SJCRH30 (cell line): ENCODE data around the gene GRIN3B. TPM values are rescaled to one million over a fixed set of nuclear protein-coding genes. Genes with fewer than 3 reads are reported as not detected.

Source experiments
- DNase-seq, 2 experiments: peaks; one replicate each; pipeline ENCODE4 v3.0.0-alpha.2; 2015 to 2020
- H3K27ac ChIP-seq: fragments of 250-450 bp; sonication (Bioruptor Pico); 2 replicates; pipeline ENCODE4 v1.5.1; 2020; ENCODE audit warnings: mild to moderate bottlenecking, moderate library complexity
- H3K27me3 ChIP-seq: fragments of 250-450 bp; sonication (Bioruptor Pico); 2 replicates; pipeline ENCODE4 v1.5.1; 2020; ENCODE audit warnings: mild to moderate bottlenecking, moderate library complexity
- H3K36me3 ChIP-seq: fragments of 250-450 bp; sonication (Bioruptor Pico); 2 replicates; pipeline ENCODE4 v1.5.1; 2020; ENCODE audit warnings: mild to moderate bottlenecking, moderate library complexity
- H3K4me1 ChIP-seq: fragments of 250-450 bp; sonication (Bioruptor Pico); 2 replicates; pipeline ENCODE4 v1.5.1; 2020; ENCODE audit warnings: mild to moderate bottlenecking, moderate library complexity
- H3K4me3 ChIP-seq: fragments of 250-450 bp; sonication (Bioruptor Pico); 2 replicates; pipeline ENCODE4 v1.5.1; 2020; ENCODE audit warnings: mild to moderate bottlenecking, moderate library complexity
- H3K9me3 ChIP-seq: fragments of 250-450 bp; sonication (Bioruptor Pico); replicated peaks from 2 replicates; pipeline ENCODE4 v1.5.1; 2020; ENCODE audit warnings: mild to moderate bottlenecking, moderate library complexity
- total RNA-seq: library from RNA; depleted of rRNA; stranded (reverse); fragments of >200 nt; shearing (Covaris generic); gene quantifications from 2 replicates; pipeline ENCODE4 v1.2.3, GENCODE V29; 2014

GRIN3B gene
- total RNA-seq, 1 experiment from 2014 or later = not detected

DNA sequence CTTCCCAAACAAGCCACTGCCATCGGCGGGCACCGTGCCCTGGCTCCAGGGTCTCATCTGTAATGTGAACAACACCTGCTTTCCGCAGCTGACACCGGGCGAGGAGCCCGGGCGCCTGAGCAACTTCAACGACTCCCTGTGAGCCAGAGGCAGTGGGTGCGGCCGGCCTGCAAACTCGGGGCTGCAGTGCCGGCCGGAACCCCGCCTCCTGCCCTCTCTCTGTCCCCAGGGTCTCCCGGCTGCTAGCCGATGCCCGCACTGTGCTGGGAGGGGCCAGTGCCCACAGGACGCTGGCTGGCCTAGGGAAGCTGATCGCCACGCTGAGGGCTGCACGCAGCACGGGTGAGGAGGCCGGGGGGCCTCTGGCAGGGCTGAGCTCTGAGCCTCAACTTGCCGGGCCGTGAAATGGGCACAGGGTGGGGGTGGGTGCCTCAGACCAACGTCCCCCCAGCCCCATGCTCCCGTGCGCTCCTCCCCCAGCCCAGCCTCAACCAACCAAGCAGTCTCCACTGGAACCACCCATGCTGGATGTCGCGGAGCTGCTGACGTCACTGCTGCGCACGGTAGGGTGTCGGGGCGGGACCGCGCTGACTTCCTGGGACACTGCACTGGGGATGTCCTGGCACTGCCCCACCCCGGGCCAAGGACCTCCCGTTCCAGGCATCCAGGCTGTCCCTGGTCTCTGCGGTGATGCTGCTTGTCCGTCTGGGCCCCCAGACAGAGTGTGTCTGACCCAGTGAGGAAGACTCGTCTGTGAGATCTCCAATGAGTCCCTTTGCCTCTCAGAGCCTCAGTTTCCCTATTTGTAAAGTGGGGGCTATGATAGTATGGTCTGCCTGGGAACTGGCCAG, 41.8 kb downstream of the GRIN3B start:
- Histone ChIP-seq H3K4me1 (peaks cover 26% of the 10 kb centered on the region), H3K4me3 (peak overlapping the region; percentile 35), H3K27me3 (no peaks in the 10 kb centered on the region), H3K9me3 (no peaks in the 10 kb centered on the region), H3K36me3 (no peaks in the 10 kb centered on the region; the same call in 1 of the 2 replicates), H3K27ac (0 out of 2 replicates have a peak overlapping the region, but pooled peaks have one; percentile 4)
- DNase-seq = peak; percentile 80 to 87

DNA sequence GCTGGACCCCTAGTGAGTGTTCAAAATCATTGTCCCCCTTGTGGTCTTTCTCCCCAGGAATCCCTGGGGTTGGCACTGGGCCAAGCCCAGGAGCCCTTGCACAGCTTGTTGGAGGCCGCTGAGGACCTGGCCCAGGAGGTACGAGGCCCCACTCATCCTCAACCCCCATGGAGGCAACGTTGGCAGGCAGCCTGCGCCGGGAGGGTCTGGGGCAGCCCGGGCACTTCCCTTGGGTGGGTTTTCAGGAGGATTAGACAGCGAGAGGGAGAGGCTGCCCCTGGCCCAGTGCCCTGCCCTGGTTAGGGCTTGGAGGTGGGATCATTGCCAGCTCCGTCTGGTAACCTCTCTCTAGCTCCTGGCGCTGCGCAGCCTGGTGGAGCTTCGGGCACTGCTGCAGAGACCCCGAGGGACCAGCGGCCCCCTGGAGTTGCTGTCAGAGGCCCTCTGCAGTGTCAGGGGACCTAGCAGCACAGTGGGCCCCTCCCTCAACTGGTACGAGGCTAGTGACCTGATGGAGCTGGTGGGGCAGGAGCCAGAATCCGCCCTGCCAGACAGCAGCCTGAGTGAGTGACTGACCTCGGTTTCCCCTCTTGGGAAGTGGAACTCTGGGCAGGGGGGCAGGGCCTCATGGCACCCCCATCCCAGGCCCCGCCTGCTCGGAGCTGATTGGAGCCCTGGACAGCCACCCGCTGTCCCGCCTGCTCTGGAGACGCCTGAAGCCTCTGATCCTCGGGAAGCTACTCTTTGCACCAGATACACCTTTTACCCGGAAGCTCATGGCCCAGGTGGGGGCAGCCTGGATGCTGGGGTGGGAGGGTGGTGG, 42.7 kb downstream of the GRIN3B start:
- peak; percentile 63 to 67 for DNase-seq
- no peaks in the 10 kb centered on the region for H3K27me3 ChIP-seq
- H3K4me3 ChIP-seq = peak overlapping the region; percentile 35
- H3K4me1 ChIP-seq = peaks cover 26% of the 10 kb centered on the region
- no peak overlapping the region for H3K27ac ChIP-seq
- no peaks in the 10 kb centered on the region for H3K9me3 ChIP-seq
- H3K36me3 ChIP-seq = no peaks in the 10 kb centered on the region; the same call in 1 of the 2 replicates

DNA sequence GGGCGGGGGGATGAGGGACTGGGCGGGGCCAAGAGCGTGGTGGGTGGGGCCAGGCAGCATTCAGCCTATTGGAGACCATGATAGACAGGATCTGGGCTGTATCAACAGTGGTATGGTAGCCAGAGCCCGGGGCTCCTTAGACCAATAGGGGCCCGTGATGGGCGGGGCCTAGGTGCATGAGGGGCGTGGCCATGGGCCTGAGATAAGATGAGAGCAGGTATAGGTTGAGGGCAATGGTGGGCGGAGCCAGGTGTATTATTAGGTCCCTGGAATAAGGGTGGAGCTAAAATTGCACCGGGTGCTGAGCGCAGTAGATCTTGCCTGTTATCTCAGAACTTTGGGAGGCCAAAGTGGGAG, 45.0 kb downstream of the GRIN3B start:
- no peaks in the 10 kb centered on the region for H3K36me3 ChIP-seq
- no peaks in the 10 kb centered on the region for H3K9me3 ChIP-seq
- H3K27me3 ChIP-seq = no peaks in the 10 kb centered on the region
- H3K4me1 ChIP-seq = peaks cover 26% of the 10 kb centered on the region
- no peak overlapping the region for H3K27ac ChIP-seq
- peak; percentile 50 to 52 for DNase-seq
- no peak overlapping the region for H3K4me3 ChIP-seq

DNA sequence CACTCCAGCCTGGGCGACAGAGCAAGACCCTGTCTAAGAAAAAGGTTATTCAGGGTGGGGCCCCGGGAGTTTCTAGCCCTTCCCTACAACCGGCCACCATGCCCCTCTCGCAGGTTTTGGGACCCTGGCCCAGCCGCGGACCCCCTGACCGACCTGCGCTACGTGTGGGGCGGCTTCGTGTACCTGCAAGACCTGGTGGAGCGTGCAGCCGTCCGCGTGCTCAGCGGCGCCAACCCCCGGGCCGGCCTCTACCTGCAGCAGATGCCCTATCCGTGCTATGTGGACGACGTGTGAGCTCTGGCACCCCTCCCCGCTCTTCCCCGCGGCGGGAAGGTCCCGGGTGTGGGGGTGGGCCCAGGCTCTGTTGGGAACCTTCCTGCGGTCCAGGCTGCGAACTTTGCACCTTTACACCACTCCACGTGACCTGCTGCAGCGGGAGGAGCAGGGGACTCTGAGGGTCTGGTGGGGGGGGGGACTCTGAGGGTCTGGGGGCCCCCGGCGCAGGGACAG, 46.0 kb downstream of the GRIN3B start:
- Histone ChIP-seq H3K27ac (no peak overlapping the region), H3K9me3 (no peaks in the 10 kb centered on the region), H3K27me3 (no peaks in the 10 kb centered on the region), H3K4me3 (no peak overlapping the region), H3K36me3 (no peaks in the 10 kb centered on the region), H3K4me1 (peaks cover 22% of the 10 kb centered on the region)
- DNase-seq = no peak

DNA sequence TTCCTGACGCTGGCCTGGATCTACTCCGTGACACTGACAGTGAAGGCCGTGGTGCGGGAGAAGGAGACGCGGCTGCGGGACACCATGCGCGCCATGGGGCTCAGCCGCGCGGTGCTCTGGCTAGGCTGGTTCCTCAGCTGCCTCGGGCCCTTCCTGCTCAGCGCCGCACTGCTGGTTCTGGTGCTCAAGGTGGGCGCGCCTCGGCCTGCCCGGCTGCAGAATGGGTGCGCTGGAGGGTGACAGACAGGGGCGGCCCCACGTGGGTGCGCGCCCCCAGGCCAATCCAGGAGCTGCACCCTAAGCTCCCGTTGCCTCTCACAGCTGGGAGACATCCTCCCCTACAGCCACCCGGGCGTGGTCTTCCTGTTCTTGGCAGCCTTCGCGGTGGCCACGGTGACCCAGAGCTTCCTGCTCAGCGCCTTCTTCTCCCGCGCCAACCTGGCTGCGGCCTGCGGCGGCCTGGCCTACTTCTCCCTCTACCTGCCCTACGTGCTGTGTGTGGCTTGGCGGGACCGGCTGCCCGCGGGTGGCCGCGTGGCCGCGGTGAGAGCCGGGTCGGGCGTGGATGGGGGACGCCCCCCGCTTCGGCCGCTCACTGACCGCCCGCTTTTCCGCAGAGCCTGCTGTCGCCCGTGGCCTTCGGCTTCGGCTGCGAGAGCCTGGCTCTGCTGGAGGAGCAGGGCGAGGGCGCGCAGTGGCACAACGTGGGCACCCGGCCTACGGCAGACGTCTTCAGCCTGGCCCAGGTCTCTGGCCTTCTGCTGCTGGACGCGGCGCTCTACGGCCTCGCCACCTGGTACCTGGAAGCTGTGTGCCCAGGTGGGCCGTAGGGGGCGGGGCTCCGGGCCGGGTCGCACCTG, 46.8 kb downstream of the GRIN3B start:
- no peaks in the 10 kb centered on the region for H3K36me3 ChIP-seq
- H3K9me3 ChIP-seq = no peaks in the 10 kb centered on the region
- no peak for DNase-seq
- no peak overlapping the region for H3K4me3 ChIP-seq
- H3K27ac ChIP-seq = no peak overlapping the region
- peaks cover 13% of the 10 kb centered on the region for H3K4me1 ChIP-seq
- H3K27me3 ChIP-seq = no peaks in the 10 kb centered on the region

DNA sequence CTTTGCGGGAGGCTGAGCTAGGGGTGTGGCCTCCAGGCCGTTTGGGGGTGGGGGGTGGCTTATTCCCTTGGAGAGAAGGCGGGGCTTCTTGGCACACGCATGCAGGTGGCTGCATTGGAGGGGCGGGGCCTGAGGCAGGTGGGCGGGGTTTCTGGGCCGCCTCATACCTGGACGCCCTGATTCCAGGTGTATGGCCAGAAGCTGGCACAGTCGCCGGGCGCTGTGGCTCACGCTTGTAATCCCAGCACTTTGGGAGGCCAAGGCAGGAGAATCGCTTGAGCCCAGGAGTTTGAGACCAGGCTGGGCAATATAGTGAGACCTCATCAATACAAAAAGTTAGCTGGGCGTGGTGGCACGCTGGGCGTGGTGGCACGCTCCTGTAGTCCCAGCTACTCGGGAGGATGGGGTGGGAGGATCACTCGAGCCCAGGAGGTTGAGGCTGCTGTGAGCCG, 47.5 kb downstream of the GRIN3B start:
- no peaks in the 10 kb centered on the region for H3K36me3 ChIP-seq
- H3K27ac ChIP-seq = no peak overlapping the region
- no peaks in the 10 kb centered on the region for H3K9me3 ChIP-seq
- H3K27me3 ChIP-seq = no peaks in the 10 kb centered on the region
- H3K4me3 ChIP-seq = no peak overlapping the region
- DNase-seq = no peak
- H3K4me1 ChIP-seq = peaks cover 7% of the 10 kb centered on the region

DNA sequence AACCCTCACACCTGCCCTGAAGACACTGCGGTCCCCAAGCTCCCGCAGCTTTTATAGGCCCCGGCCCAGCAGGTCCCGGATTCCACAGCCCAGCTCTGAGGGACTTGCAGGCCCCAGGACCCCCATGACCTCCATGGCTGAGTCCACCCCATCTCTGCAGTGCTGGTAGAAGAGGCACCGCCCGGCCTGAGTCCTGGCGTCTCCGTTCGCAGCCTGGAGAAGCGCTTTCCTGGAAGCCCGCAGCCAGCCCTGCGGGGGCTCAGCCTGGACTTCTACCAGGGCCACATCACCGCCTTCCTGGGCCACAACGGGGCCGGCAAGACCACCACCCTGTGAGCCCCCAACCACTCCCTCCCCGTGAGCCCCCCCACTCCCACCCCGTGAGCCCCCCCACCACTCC, 48.9 kb downstream of the GRIN3B start:
- Histone ChIP-seq H3K36me3 (no peaks in the 10 kb centered on the region), H3K4me1 (no peaks in the 10 kb centered on the region), H3K4me3 (no peak overlapping the region), H3K9me3 (no peaks in the 10 kb centered on the region), H3K27ac (no peak overlapping the region), H3K27me3 (no peaks in the 10 kb centered on the region)
- DNase-seq = no peak

DNA sequence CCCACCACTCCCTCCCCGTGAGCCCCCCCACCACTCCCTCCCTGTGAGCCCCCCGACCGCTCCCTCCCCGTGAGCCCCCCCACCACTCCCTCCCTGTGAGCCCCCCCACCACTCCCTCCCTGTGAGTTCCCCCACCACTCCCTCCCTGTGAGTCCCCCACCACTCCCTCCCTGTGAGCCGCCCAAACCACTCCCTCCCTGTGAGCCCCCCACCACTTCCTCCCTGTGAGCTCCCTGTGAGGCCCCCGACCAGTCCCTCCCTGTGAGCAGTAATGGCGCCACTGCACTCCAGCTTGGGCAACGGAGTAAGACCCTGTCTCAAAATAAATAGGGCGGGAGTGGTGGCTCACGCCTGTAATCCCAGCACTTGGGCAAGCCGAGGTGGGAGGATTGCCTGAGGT, 49.6 kb downstream of the GRIN3B start:
- no peaks in the 10 kb centered on the region for H3K36me3 ChIP-seq
- H3K4me1 ChIP-seq = no peaks in the 10 kb centered on the region
- DNase-seq = no peak
- H3K27me3 ChIP-seq = no peaks in the 10 kb centered on the region
- no peak overlapping the region for H3K27ac ChIP-seq
- no peak overlapping the region for H3K4me3 ChIP-seq
- H3K9me3 ChIP-seq = no peaks in the 10 kb centered on the region

DNA sequence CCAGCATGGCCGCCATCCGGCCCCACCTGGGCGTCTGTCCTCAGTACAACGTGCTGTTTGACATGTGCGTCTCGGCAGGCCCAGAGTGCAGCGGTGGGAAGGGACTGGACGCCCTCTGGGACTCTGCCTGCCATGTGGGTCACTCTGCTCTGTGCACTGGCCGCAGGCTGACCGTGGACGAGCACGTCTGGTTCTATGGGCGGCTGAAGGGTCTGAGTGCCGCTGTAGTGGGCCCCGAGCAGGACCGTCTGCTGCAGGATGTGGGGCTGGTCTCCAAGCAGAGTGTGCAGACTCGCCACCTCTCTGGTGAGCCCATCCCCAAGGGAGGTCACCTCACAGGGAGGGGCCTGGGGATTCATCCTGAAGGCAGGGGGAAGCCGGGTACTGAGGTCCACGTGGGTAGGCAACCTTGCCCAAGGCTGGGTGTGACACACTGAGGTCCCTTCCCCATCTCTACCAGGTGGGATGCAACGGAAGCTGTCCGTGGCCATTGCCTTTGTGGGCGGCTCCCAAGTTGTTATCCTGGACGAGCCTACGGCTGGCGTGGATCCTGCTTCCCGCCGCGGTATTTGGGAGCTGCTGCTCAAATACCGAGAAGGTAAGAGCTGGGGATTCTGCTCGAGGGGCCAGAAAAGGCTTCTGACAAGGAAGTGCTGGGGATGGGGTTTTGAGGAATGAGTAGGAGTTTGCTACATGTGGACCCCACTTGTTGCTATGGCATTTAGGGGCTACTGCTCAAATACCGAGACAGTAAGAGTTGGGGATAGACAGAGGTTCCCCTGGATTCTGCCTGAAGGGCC, 51.0 kb downstream of the GRIN3B start:
- H3K27ac ChIP-seq = no peak overlapping the region
- H3K27me3 ChIP-seq = no peaks in the 10 kb centered on the region
- H3K4me1 ChIP-seq = no peaks in the 10 kb centered on the region
- no peak overlapping the region for H3K4me3 ChIP-seq
- no peaks in the 10 kb centered on the region for H3K9me3 ChIP-seq
- no peak for DNase-seq
- no peaks in the 10 kb centered on the region for H3K36me3 ChIP-seq

DNA sequence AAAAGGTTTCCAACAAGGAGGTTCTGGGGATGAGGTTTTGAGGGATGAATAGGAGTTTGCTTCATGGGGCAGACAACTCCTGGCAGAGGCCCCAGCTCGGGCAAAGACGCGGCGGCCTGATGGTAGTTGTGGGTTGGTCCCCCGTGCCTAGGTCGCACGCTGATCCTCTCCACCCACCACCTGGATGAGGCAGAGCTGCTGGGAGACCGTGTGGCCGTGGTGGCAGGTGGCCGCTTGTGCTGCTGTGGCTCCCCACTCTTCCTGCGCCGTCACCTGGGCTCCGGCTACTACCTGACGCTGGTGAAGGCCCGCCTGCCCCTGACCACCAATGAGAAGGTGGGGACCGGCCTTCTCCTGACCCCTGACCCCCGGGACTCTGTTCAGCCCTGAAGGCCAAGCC, 51.6 kb downstream of the GRIN3B start:
- Histone ChIP-seq H3K36me3 (no peaks in the 10 kb centered on the region), H3K27me3 (no peaks in the 10 kb centered on the region), H3K27ac (no peak overlapping the region), H3K4me1 (no peaks in the 10 kb centered on the region), H3K9me3 (no peaks in the 10 kb centered on the region; the same call in 1 of the 2 replicates), H3K4me3 (no peak overlapping the region)
- no peak for DNase-seq

DNA sequence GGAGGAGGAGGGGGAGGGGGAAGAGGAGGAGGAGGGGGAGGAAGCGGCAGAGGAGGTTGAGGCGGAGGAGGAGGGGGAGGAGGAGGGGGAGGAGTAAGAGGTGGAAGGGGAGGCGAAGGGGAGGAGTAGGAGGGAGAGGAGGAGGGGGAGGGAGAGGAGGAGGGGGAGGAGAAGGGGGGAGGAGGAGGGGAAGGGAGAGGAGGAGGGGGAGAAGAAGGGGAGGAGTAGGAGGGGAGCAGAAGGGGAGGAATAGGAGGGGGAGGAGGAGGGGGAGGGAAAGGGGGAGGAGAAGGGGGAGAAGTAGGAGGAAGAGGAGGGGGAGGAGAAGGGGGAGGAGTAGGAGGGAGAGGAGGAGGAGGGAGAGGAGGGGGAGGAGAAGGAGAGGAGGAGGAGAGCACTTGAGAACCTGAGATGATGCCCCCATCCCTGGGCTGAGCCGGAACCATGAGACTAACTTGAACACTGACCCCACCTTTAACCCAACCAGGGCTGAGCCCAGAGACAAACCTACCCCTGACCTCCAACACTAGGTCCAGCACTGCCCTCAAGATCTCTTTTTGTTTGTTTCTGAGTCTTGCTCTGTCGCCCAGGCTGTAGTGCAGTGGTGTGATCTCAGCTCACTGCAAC, 52.2 kb downstream of the GRIN3B start:
- Histone ChIP-seq H3K27ac (no peak overlapping the region), H3K36me3 (no peaks in the 10 kb centered on the region), H3K4me3 (no peak overlapping the region), H3K4me1 (no peaks in the 10 kb centered on the region), H3K9me3 (peaks cover 6% of the 10 kb centered on the region), H3K27me3 (no peaks in the 10 kb centered on the region)
- no peak for DNase-seq

DNA sequence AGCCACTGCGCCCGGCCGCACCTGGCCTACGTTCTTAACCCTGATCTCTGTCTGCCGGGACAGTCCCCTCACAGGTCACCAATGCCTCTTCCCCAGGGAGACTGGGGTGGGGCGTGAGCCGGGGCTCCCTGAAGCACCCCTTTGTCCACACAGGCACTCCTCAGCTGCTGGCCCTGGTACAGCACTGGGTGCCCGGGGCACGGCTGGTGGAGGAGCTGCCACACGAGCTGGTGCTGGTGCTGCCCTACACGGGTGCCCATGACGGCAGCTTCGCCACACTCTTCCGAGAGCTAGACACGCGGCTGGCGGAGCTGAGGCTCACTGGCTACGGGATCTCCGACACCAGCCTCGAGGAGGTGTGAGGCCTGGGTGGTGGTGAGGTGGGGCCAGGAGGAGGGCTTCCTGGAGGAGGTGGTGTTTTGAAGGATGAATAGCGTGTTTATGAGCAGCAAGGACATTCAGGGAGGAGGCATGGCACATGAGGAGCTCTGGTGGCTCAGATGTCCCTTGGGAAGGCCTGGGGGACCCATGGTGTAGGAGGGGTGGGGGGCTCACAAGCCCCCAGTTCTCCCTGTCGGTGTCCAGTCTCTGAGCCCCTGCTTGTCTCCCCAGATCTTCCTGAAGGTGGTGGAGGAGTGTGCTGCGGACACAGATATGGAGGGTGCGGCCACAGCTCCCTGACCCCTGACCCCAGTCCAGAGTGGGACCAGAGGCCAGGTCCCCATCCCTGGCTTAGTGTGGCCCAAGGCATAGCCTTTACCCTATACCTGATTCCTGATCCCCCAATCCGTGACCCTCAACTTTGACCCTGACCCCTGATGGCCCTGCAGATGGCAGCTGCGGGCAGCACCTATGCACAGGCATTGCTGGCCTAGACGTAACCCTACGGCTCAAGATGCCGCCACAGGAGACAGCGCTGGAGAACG, 53.2 kb downstream of the GRIN3B start:
- DNase-seq = no peak
- H3K27ac ChIP-seq = no peak overlapping the region
- no peak overlapping the region for H3K4me3 ChIP-seq
- no peaks in the 10 kb centered on the region for H3K36me3 ChIP-seq
- no peaks in the 10 kb centered on the region for H3K27me3 ChIP-seq
- peaks cover 8% of the 10 kb centered on the region for H3K9me3 ChIP-seq
- H3K4me1 ChIP-seq = no peaks in the 10 kb centered on the region
